Small intestine (tissue), 7 donors: ENCODE measurements around the gene SDF2L1. TPM values are rescaled to one million over a fixed set of nuclear protein-coding genes. Genes with fewer than 3 reads are reported as not detected.

ENCODE experiments used
- DNase-seq, 2 donors: peaks; one replicate each; pipeline versions ENCODE4 v3.0.0 to v3.0.0-alpha.2; 2013
- FAIRE-seq: peaks from 2 replicates; lab custom pipeline; 2012; peaks lifted over from hg19 to GRCh38; lab: Jason Lieb, UNC
- H3K27ac ChIP-seq, 3 donors: one replicate each; pipeline ENCODE4 v1.5.1; 2013; ENCODE audit warnings: low read length in 2 of 3, mild to moderate bottlenecking in 2 of 3, control low read depth in 1 of 3, inconsistent platforms in 1 of 3, low read depth in 1 of 3, moderate library complexity in 1 of 3
- H3K27me3 ChIP-seq, 3 donors: one replicate each; pipeline ENCODE4 v1.6.1; 2013; ENCODE audit warnings: low read length in 3 of 3, inconsistent platforms in 1 of 3; ENCODE audit not compliant: control insufficient read depth in 3 of 3, insufficient read depth in 3 of 3
- H3K36me3 ChIP-seq, 3 donors: one replicate each; pipeline ENCODE4 v1.6.1; 2013; ENCODE audit warnings: low read length in 3 of 3, inconsistent platforms in 1 of 3, low read depth in 1 of 3, mild to moderate bottlenecking in 1 of 3, moderate library complexity in 1 of 3; ENCODE audit not compliant: control insufficient read depth in 3 of 3, insufficient read depth in 2 of 3
- H3K4me1 ChIP-seq, 3 donors: one replicate each; pipeline ENCODE4 v1.6.1; 2013; ENCODE audit warnings: low read length in 2 of 3, inconsistent platforms in 1 of 3, low read depth in 1 of 3, mild to moderate bottlenecking in 1 of 3, moderate library complexity in 1 of 3; ENCODE audit not compliant: control insufficient read depth in 3 of 3, insufficient read depth in 2 of 3
- H3K4me3 ChIP-seq, 3 donors: one replicate each; pipeline ENCODE4 v1.5.1; 2013; ENCODE audit warnings: low read length in 3 of 3, control low read depth in 1 of 3, inconsistent platforms in 1 of 3, low read depth in 1 of 3, mild to moderate bottlenecking in 1 of 3, moderate library complexity in 1 of 3
- H3K9me3 ChIP-seq, 2 donors: one replicate each; pipeline ENCODE4 v1.6.1; 2013; ENCODE audit warnings: low read depth in 1 of 2, low read length in 1 of 2; ENCODE audit not compliant: control insufficient read depth in 2 of 2, insufficient read depth in 1 of 2
- WGBS, 3 donors: extraction: QIAGEN DNeasy Blood & Tissue Kit; methylation state at CpG; one replicate each; pipeline ENCODE4 v1.1.7; 2013; 5-methylcytosine and 5-hydroxymethylcytosine counted together
- polyA plus RNA-seq, 4 donors: library from polyadenylated mRNA; stranded (reverse) in 3 of 4; unstranded in 1 of 4; fragments of 200-250 nt in 3 of 4; fragments of 120-200 nt in 1 of 4; gene quantifications; one replicate each; pipeline versions ENCODE4 v1.2.1 to v1.2.3, GENCODE V29; 2013
- donor health status: healthy with polysubstance abuse.
- donor health status: control.
- donor health status: control.
- donor health status: Bipolar disorder and iron deficiency.
- donor health status: healthy.

The SDF2L1 gene
- polyA plus RNA-seq, 4 donors, result 25.9 to 125 (median 49.8) TPM

- Histone ChIP-seq H3K4me1 (no peaks in the 10 kb centered on the region), H3K4me3 (no peak overlapping the region), H3K36me3 (peaks cover 5 to 73% (median 12%) of the 10 kb centered on the region in 3 donors), H3K27ac (no peak overlapping the region), H3K27me3 (no peaks in the 10 kb centered on the region), H3K9me3 (no peaks in the 10 kb centered on the region)
- DNase-seq, result no peak
- WGBS, 3 donors, result 78 to 85% (median 81%) methylated on average over 22 to 24 of the region's 24 CpGs
- FAIRE-seq, result no peak
These were observed 39.7 kb downstream of the SDF2L1 start for GRCh38 chr22:21681566-21682370.

GRCh38 chr22:21682385-21683175 is 40.5 kb downstream of the SDF2L1 start:
- DNase-seq (no peak), FAIRE-seq (no peak)
- Histone ChIP-seq H3K27me3 (no peaks in the 10 kb centered on the region), H3K27ac (no peak overlapping the region), H3K4me3 (no peak overlapping the region), H3K9me3 (no peaks in the 10 kb centered on the region), H3K4me1 (no peaks in the 10 kb centered on the region), H3K36me3 (peaks cover 7 to 80% (median 12%) of the 10 kb centered on the region in 3 donors)
- WGBS, 3 donors, result 88 to 94% (median 92%) methylated on average over 20 of the region's 20 CpGs

GRCh38 chr22:21683401-21683811 is 41.3 kb downstream of the SDF2L1 start:
- DNase-seq (no peak), FAIRE-seq (no peak)
- Histone ChIP-seq H3K27me3 (no peaks in the 10 kb centered on the region), H3K4me3 (no peak overlapping the region), H3K27ac (no peak overlapping the region), H3K36me3 (peaks cover 12 to 82% (median 17%) of the 10 kb centered on the region in 3 donors), H3K9me3 (no peaks in the 10 kb centered on the region), H3K4me1 (no peaks in the 10 kb centered on the region)
- WGBS, 3 donors, result 84 to 96% (median 92%) methylated on average over 7 of the region's 7 CpGs

- Histone ChIP-seq H3K27ac (no peak overlapping the region), H3K9me3 (no peaks in the 10 kb centered on the region), H3K27me3 (no peaks in the 10 kb centered on the region), H3K4me1 (no peaks in the 10 kb centered on the region), H3K4me3 (no peak overlapping the region), H3K36me3 (peaks cover 13 to 86% (median 17%) of the 10 kb centered on the region in 3 donors)
- FAIRE-seq (no peak), DNase-seq (no peak)
- WGBS, 3 donors, result 94 to 96% (median 95%) methylated on average over 19 of the region's 19 CpGs
These were observed 42.5 kb downstream of the SDF2L1 start for GRCh38 chr22:21684492-21685163.

- Histone ChIP-seq H3K9me3 (no peaks in the 10 kb centered on the region), H3K36me3 (peaks cover 13 to 87% (median 17%) of the 10 kb centered on the region in 3 donors), H3K4me3 (no peak overlapping the region), H3K27me3 (no peaks in the 10 kb centered on the region), H3K4me1 (no peaks in the 10 kb centered on the region), H3K27ac (no peak overlapping the region)
- DNase-seq, result no peak
- FAIRE-seq, result no peak
- 83 to 93% (median 91%) methylated on average over 7 to 8 of the region's 8 CpGs for WGBS, 3 donors
These were observed 43.0 kb downstream of the SDF2L1 start for GRCh38 chr22:21685164-21685513.

- H3K9me3 ChIP-seq, result no peaks in the 10 kb centered on the region
- FAIRE-seq, result no peak
- no peaks in the 10 kb centered on the region for H3K4me1 ChIP-seq
- H3K27ac ChIP-seq, result no peak overlapping the region
- no peak for DNase-seq
- WGBS, 3 donors, result 94 to 98% (median 96%) methylated on average over 7 to 8 of the region's 8 CpGs
- no peaks in the 10 kb centered on the region for H3K27me3 ChIP-seq
- H3K36me3 ChIP-seq, result peaks cover 13 to 82% (median 17%) of the 10 kb centered on the region in 3 donors
- H3K4me3 ChIP-seq, result no peak overlapping the region
These were observed 44.1 kb downstream of the SDF2L1 start for GRCh38 chr22:21686193-21686608.

- FAIRE-seq (no peak), DNase-seq (no peak)
- Histone ChIP-seq H3K27ac (no peak overlapping the region), H3K4me3 (no peak overlapping the region), H3K27me3 (no peaks in the 10 kb centered on the region), H3K4me1 (no peaks in the 10 kb centered on the region), H3K9me3 (no peaks in the 10 kb centered on the region), H3K36me3 (peaks cover 14 to 80% (median 17%) of the 10 kb centered on the region in 3 donors)
- 90 to 97% (median 96%) methylated on average over 23 of the region's 23 CpGs for WGBS, 3 donors
These were observed 44.7 kb downstream of the SDF2L1 start for GRCh38 chr22:21686634-21687393.
